Karpas-422 (cell line): ENCODE results near the gene LRRC3C. TPM values are rescaled to one million over a fixed set of nuclear protein-coding genes. Genes with fewer than 3 reads are reported as not detected.

Source experiments
- DNase-seq: peaks from one replicate; pipeline ENCODE4 v3.0.0-alpha.2; 2015
- H2AFZ ChIP-seq: fragments of 200-600 bp; sonication (generic); 2 replicates; pipeline ENCODE4 v1.6.1; 2014; ENCODE audit warnings: antibody characterized with exemption, low read length, mixed read lengths
- H3K27ac ChIP-seq: fragments of 200-600 bp; sonication (generic); 2 replicates; pipeline ENCODE4 v1.5.1; 2014; ENCODE audit warnings: mild to moderate bottlenecking, low read length, moderate library complexity
- H3K27me3 ChIP-seq: fragments of 200-600 bp; sonication (generic); 2 replicates; pipeline ENCODE4 v1.6.1; 2014; ENCODE audit warnings: low read length, mixed read lengths
- H3K36me3 ChIP-seq: fragments of 200-600 bp; sonication (generic); 2 replicates; pipeline ENCODE4 v1.6.1; 2014; ENCODE audit warnings: low read length, mixed read lengths; ENCODE audit not compliant: insufficient read depth
- H3K4me1 ChIP-seq: fragments of 200-600 bp; sonication (generic); 2 replicates; pipeline ENCODE4 v1.6.1; 2014; ENCODE audit warnings: mild to moderate bottlenecking, low read length, mixed read lengths
- H3K4me2 ChIP-seq: fragments of 200-600 bp; sonication (generic); 2 replicates; pipeline ENCODE4 v1.6.1; 2014; ENCODE audit warnings: low read length, low read depth, mild to moderate bottlenecking; ENCODE audit not compliant: poor library complexity, severe bottlenecking
- H3K4me3 ChIP-seq: fragments of 200-600 bp; sonication (generic); 2 replicates; pipeline ENCODE4 v1.5.1; 2014; ENCODE audit warnings: mild to moderate bottlenecking, antibody characterized with exemption, low read length, mixed read lengths
- H3K79me2 ChIP-seq: fragments of 200-600 bp; sonication (generic); 2 replicates; pipeline ENCODE4 v1.6.1; 2014; ENCODE audit warnings: mild to moderate bottlenecking, low read length, mixed read lengths
- H3K9ac ChIP-seq: fragments of 200-600 bp; sonication (generic); 2 replicates; pipeline ENCODE4 v1.6.0; 2014; ENCODE audit warnings: low read length
- H3K9me2 ChIP-seq: fragments of 200-600 bp; sonication (generic), shearing (Covaris generic); replicated peaks from 2 replicates; pipeline ENCODE4 v1.6.0; 2014; ENCODE audit warnings: mild to moderate bottlenecking, low read length, moderate library complexity; ENCODE audit not compliant: insufficient read depth
- H3K9me3 ChIP-seq: fragments of 300-700, 200-600 bp; sonication (generic); 2 replicates; pipeline ENCODE4 v1.6.1; 2014; ENCODE audit warnings: low read length, mixed read lengths
- H4K20me1 ChIP-seq: fragments of 200-600 bp; sonication (generic); 2 replicates; pipeline ENCODE4 v1.6.1; 2014; ENCODE audit warnings: mild to moderate bottlenecking, antibody characterized with exemption, low read length, low read depth; ENCODE audit not compliant: insufficient read depth
- total RNA-seq: library from RNA; depleted of rRNA; stranded (reverse); fragments of >200 nt; shearing (Covaris generic); gene quantifications from 2 replicates; pipeline ENCODE4 v1.2.3, GENCODE V29; 2014; ENCODE audit warnings: low replicate concordance

Gene LRRC3C
- total RNA-seq, 1 experiment from 2014 or later: 0.86 TPM

GRCh38 chr17:39920218-39921210 lies 7.0 kb upstream of the LRRC3C start:
- H3K27ac ChIP-seq: no peak overlapping the region
- H2AFZ ChIP-seq: no peak overlapping the region
- H3K9me2 ChIP-seq: no peaks in the 10 kb centered on the region
- H3K36me3 ChIP-seq: peaks cover 8% of the 10 kb centered on the region; the same call in 1 of the 2 replicates
- peaks cover 16% of the 10 kb centered on the region for H3K79me2 ChIP-seq
- no peaks in the 10 kb centered on the region for H3K9me3 ChIP-seq
- H3K4me2 ChIP-seq: no peak overlapping the region
- no peak overlapping the region for H3K9ac ChIP-seq
- no peak for DNase-seq
- no peak overlapping the region for H3K4me3 ChIP-seq
- H3K4me1 ChIP-seq: peaks cover 3% of the 10 kb centered on the region
- no peaks in the 10 kb centered on the region for H3K27me3 ChIP-seq
- H4K20me1 ChIP-seq: peaks cover 3% of the 10 kb centered on the region; the same call in 1 of the 2 replicates

GRCh38 chr17:39921323-39921722 lies 6.2 kb upstream of the LRRC3C start:
- H2AFZ ChIP-seq: no peak overlapping the region
- no peak overlapping the region for H3K4me2 ChIP-seq
- no peaks in the 10 kb centered on the region for H3K9me3 ChIP-seq
- no peak for DNase-seq
- peaks cover 24% of the 10 kb centered on the region for H3K79me2 ChIP-seq
- H4K20me1 ChIP-seq: peaks cover 6% of the 10 kb centered on the region; the same call in 1 of the 2 replicates
- no peak overlapping the region for H3K9ac ChIP-seq
- H3K36me3 ChIP-seq: peaks cover 8% of the 10 kb centered on the region; the same call in 1 of the 2 replicates
- H3K4me1 ChIP-seq: peaks cover 11% of the 10 kb centered on the region
- no peak overlapping the region for H3K4me3 ChIP-seq
- H3K27ac ChIP-seq: no peak overlapping the region
- H3K27me3 ChIP-seq: no peaks in the 10 kb centered on the region
- no peaks in the 10 kb centered on the region for H3K9me2 ChIP-seq

GRCh38 chr17:39922006-39922405 lies 5.5 kb upstream of the LRRC3C start:
- Histone ChIP-seq H3K9me2 (no peaks in the 10 kb centered on the region), H3K36me3 (peaks cover 4% of the 10 kb centered on the region; the same call in 1 of the 2 replicates), H2AFZ (no peak overlapping the region), H3K79me2 (peaks cover 30% of the 10 kb centered on the region), H3K4me2 (no peak overlapping the region), H4K20me1 (peaks cover 6% of the 10 kb centered on the region; the same call in 1 of the 2 replicates), H3K4me1 (peaks cover 15% of the 10 kb centered on the region), H3K4me3 (no peak overlapping the region), H3K27ac (no peak overlapping the region), H3K27me3 (no peaks in the 10 kb centered on the region), H3K9ac (no peak overlapping the region), H3K9me3 (no peaks in the 10 kb centered on the region)
- no peak for DNase-seq

GRCh38 chr17:39923230-39923629 lies 4.3 kb upstream of the LRRC3C start:
- H2AFZ ChIP-seq: no peak overlapping the region
- no peak overlapping the region for H3K27ac ChIP-seq
- H3K27me3 ChIP-seq: no peaks in the 10 kb centered on the region
- no peaks in the 10 kb centered on the region for H3K9me3 ChIP-seq
- no peak overlapping the region for H3K9ac ChIP-seq
- no peaks in the 10 kb centered on the region for H3K9me2 ChIP-seq
- peaks cover 4% of the 10 kb centered on the region; the same call in 1 of the 2 replicates for H3K36me3 ChIP-seq
- H3K4me3 ChIP-seq: no peak overlapping the region
- H4K20me1 ChIP-seq: peaks cover 6% of the 10 kb centered on the region; the same call in 1 of the 2 replicates
- peaks cover 39% of the 10 kb centered on the region for H3K79me2 ChIP-seq
- no peak for DNase-seq
- peaks cover 19% of the 10 kb centered on the region for H3K4me1 ChIP-seq
- H3K4me2 ChIP-seq: no peak overlapping the region

GRCh38 chr17:39923836-39924690 lies 3.5 kb upstream of the LRRC3C start:
- Histone ChIP-seq H2AFZ (no peak overlapping the region), H3K4me2 (no peak overlapping the region), H3K79me2 (peaks cover 39% of the 10 kb centered on the region), H3K9ac (no peak overlapping the region), H3K9me2 (no peaks in the 10 kb centered on the region), H3K27ac (no peak overlapping the region), H3K9me3 (no peaks in the 10 kb centered on the region), H3K4me3 (no peak overlapping the region), H4K20me1 (peaks cover 6% of the 10 kb centered on the region; the same call in 1 of the 2 replicates), H3K27me3 (no peaks in the 10 kb centered on the region), H3K4me1 (peaks cover 27% of the 10 kb centered on the region), H3K36me3 (peaks cover 4% of the 10 kb centered on the region; the same call in 1 of the 2 replicates)
- no peak for DNase-seq

- Histone ChIP-seq H4K20me1 (peaks cover 6% of the 10 kb centered on the region; the same call in 1 of the 2 replicates), H3K27ac (no peak overlapping the region), H3K9me3 (no peaks in the 10 kb centered on the region), H3K9ac (no peak overlapping the region), H3K4me3 (no peak overlapping the region), H3K9me2 (no peaks in the 10 kb centered on the region), H3K36me3 (peaks cover 4% of the 10 kb centered on the region; the same call in 1 of the 2 replicates), H3K4me2 (no peak overlapping the region), H3K79me2 (peaks cover 39% of the 10 kb centered on the region), H3K27me3 (no peaks in the 10 kb centered on the region), H2AFZ (no peak overlapping the region), H3K4me1 (peaks cover 28% of the 10 kb centered on the region)
- DNase-seq: no peak
Observed at GRCh38 chr17:39924691-39925055, 2.9 kb upstream of the LRRC3C start.

GRCh38 chr17:39925282-39926134 lies 2.0 kb upstream of the LRRC3C start:
- Histone ChIP-seq H3K27me3 (no peaks in the 10 kb centered on the region), H4K20me1 (peaks cover 6% of the 10 kb centered on the region; the same call in 1 of the 2 replicates), H3K4me3 (peak overlapping the region; percentile 95), H3K4me1 (peaks cover 28% of the 10 kb centered on the region), H3K4me2 (peak overlapping the region; percentile 89), H3K27ac (peak overlapping the region; percentile 50; the same call in 1 of the 2 replicates), H2AFZ (no peak overlapping the region), H3K79me2 (peaks cover 39% of the 10 kb centered on the region), H3K9ac (peak overlapping the region; percentile 89), H3K36me3 (peaks cover 4% of the 10 kb centered on the region; the same call in 1 of the 2 replicates), H3K9me3 (no peaks in the 10 kb centered on the region), H3K9me2 (no peaks in the 10 kb centered on the region)
- DNase-seq: no peak
